Activated T-helper 17 cell treated with anti-CD3 and anti-CD28 coated beads, Interleukin-2, amount 50 U/mL, for 72 hours (primary cell): ENCODE results near the gene DCDC2. TPM values are rescaled to one million over a fixed set of nuclear protein-coding genes. Genes with fewer than 3 reads are reported as not detected.
"Not testable (repeated sequence)": the region's sequence is repeated elsewhere in the genome, so short reads cannot be mapped to it uniquely, and the experiment has no call there.

Source experiments
- ATAC-seq: fragments of 150-1000 bp; cut with Tn5 transposase; replicated peaks from 2 replicates; pipeline ENCODE4 v1.10.0; 2021; ENCODE audit warnings: mild to moderate bottlenecking, moderate library complexity
- H3K27ac Mint-ChIP-seq: one replicate; pipeline ENCODE4 v1.8.0; 2022; ENCODE audit warnings: mixed read lengths
- H3K27me3 Mint-ChIP-seq: one replicate; pipeline ENCODE4 v1.8.0; 2022; ENCODE audit warnings: mixed read lengths
- H3K36me3 Mint-ChIP-seq: one replicate; pipeline ENCODE4 v1.8.0; 2022; ENCODE audit warnings: low read depth, mild to moderate bottlenecking, mixed read lengths
- H3K4me1 Mint-ChIP-seq: one replicate; pipeline ENCODE4 v1.8.0; 2022; ENCODE audit warnings: mixed read lengths
- H3K4me3 Mint-ChIP-seq: one replicate; pipeline ENCODE4 v1.8.0; 2022; ENCODE audit warnings: mild to moderate bottlenecking, mixed read lengths
- H3K9me3 Mint-ChIP-seq: one replicate; pipeline ENCODE4 v1.8.0; 2022; ENCODE audit warnings: mixed read lengths
- total RNA-seq, 2 donors: library from RNA; stranded (reverse); gene quantifications; one replicate each; pipeline ENCODE4 v1.2.3, GENCODE V29; 2022

DCDC2 gene
- total RNA-seq, 2 donors from 2014 or later = 0.11 TPM; not detected in 1

- ATAC-seq = no peak
- peaks cover 10% of the 10 kb centered on the region for H3K27me3 Mint-ChIP-seq
- H3K4me3 Mint-ChIP-seq = no peak overlapping the region
- no peak overlapping the region for H3K27ac Mint-ChIP-seq
- no peaks in the 10 kb centered on the region for H3K4me1 Mint-ChIP-seq
- no peaks in the 10 kb centered on the region for H3K36me3 Mint-ChIP-seq
- H3K9me3 Mint-ChIP-seq = no peaks in the 10 kb centered on the region
Observed at GRCh38 chr6:24387818-24388217, 30.0 kb upstream of the DCDC2 start.

GRCh38 chr6:24385536-24386269 lies 27.8 kb upstream of the DCDC2 start:
- ATAC-seq = no peak
- Mint-ChIP-seq H3K4me3 (no peak overlapping the region), H3K9me3 (no peaks in the 10 kb centered on the region), H3K36me3 (no peaks in the 10 kb centered on the region), H3K4me1 (no peaks in the 10 kb centered on the region), H3K27me3 (peaks cover 10% of the 10 kb centered on the region), H3K27ac (no peak overlapping the region)

GRCh38 chr6:24384369-24385130 lies 26.7 kb upstream of the DCDC2 start:
- not testable (repeated sequence) for H3K27ac Mint-ChIP-seq, H3K36me3 Mint-ChIP-seq, ATAC-seq, H3K4me1 Mint-ChIP-seq, H3K9me3 Mint-ChIP-seq, H3K4me3 Mint-ChIP-seq, H3K27me3 Mint-ChIP-seq

- not testable (repeated sequence) for ATAC-seq
Observed at GRCh38 chr6:24382891-24383494, 25.1 kb upstream of the DCDC2 start.

GRCh38 chr6:24382220-24382540 lies 24.3 kb upstream of the DCDC2 start:
- Mint-ChIP-seq H3K36me3 (no peaks in the 10 kb centered on the region), H3K9me3 (no peaks in the 10 kb centered on the region), H3K4me3 (no peak overlapping the region), H3K27me3 (peaks cover 6% of the 10 kb centered on the region), H3K4me1 (no peaks in the 10 kb centered on the region), H3K27ac (no peak overlapping the region)
- no peak for ATAC-seq

More at GRCh38 chr6:24382891-24383494, 25.1 kb upstream of the DCDC2 start:
- H3K4me1 Mint-ChIP-seq, H3K36me3 Mint-ChIP-seq, H3K27ac Mint-ChIP-seq, H3K27me3 Mint-ChIP-seq, H3K9me3 Mint-ChIP-seq, H3K4me3 Mint-ChIP-seq: not testable (repeated sequence)

GRCh38 chr6:24381476-24382219 lies 23.8 kb upstream of the DCDC2 start:
- Mint-ChIP-seq H3K9me3 (no peaks in the 10 kb centered on the region), H3K4me3 (no peak overlapping the region), H3K4me1 (no peaks in the 10 kb centered on the region), H3K27me3 (peaks cover 6% of the 10 kb centered on the region), H3K27ac (no peak overlapping the region), H3K36me3 (no peaks in the 10 kb centered on the region)
- no peak for ATAC-seq

- no peaks in the 10 kb centered on the region for H3K4me1 Mint-ChIP-seq
- no peaks in the 10 kb centered on the region for H3K36me3 Mint-ChIP-seq
- H3K4me3 Mint-ChIP-seq = no peak overlapping the region
- no peak overlapping the region for H3K27ac Mint-ChIP-seq
- H3K27me3 Mint-ChIP-seq = peaks cover 6% of the 10 kb centered on the region
- ATAC-seq = no peak
- no peaks in the 10 kb centered on the region for H3K9me3 Mint-ChIP-seq
Observed at GRCh38 chr6:24378473-24379097, 20.7 kb upstream of the DCDC2 start.

- Mint-ChIP-seq H3K4me3 (no peak overlapping the region), H3K36me3 (no peaks in the 10 kb centered on the region), H3K9me3 (no peaks in the 10 kb centered on the region), H3K27ac (no peak overlapping the region), H3K4me1 (no peaks in the 10 kb centered on the region), H3K27me3 (peaks cover 11% of the 10 kb centered on the region)
- ATAC-seq = no peak
Observed at GRCh38 chr6:24376871-24377270, 19.0 kb upstream of the DCDC2 start.

- Mint-ChIP-seq H3K36me3 (no peaks in the 10 kb centered on the region), H3K4me1 (no peaks in the 10 kb centered on the region), H3K27ac (no peak overlapping the region), H3K27me3 (peaks cover 14% of the 10 kb centered on the region), H3K9me3 (no peaks in the 10 kb centered on the region), H3K4me3 (no peak overlapping the region)
- ATAC-seq = no peak
Observed at GRCh38 chr6:24374612-24375011, 16.8 kb upstream of the DCDC2 start.

GRCh38 chr6:24365103-24365633 lies 7.3 kb upstream of the DCDC2 start:
- not testable (repeated sequence) for H3K9me3 Mint-ChIP-seq, H3K4me3 Mint-ChIP-seq, H3K4me1 Mint-ChIP-seq, ATAC-seq, H3K27ac Mint-ChIP-seq, H3K36me3 Mint-ChIP-seq
- H3K27me3 Mint-ChIP-seq = peaks cover 22% of the 10 kb centered on the region

- H3K9me3 Mint-ChIP-seq, ATAC-seq, H3K4me3 Mint-ChIP-seq, H3K36me3 Mint-ChIP-seq, H3K27ac Mint-ChIP-seq: not testable (repeated sequence)
- H3K27me3 Mint-ChIP-seq = peaks cover 14% of the 10 kb centered on the region
- H3K4me1 Mint-ChIP-seq = peaks cover 18% of the 10 kb centered on the region
Observed at GRCh38 chr6:24362363-24362762, 4.5 kb upstream of the DCDC2 start.

GRCh38 chr6:24359640-24360454 lies 2.0 kb upstream of the DCDC2 start:
- Mint-ChIP-seq H3K4me3 (peak overlapping the region; percentile 65), H3K27ac (peak overlapping the region; percentile 77), H3K36me3 (no peaks in the 10 kb centered on the region), H3K4me1 (peaks cover 18% of the 10 kb centered on the region), H3K27me3 (peaks cover 11% of the 10 kb centered on the region), H3K9me3 (no peaks in the 10 kb centered on the region)
- peak; percentile 87 for ATAC-seq

GRCh38 chr6:24358219-24358821 lies 461 bp upstream of the DCDC2 start:
- H3K27ac Mint-ChIP-seq = no peak overlapping the region
- H3K9me3 Mint-ChIP-seq = no peaks in the 10 kb centered on the region
- ATAC-seq = no peak
- no peaks in the 10 kb centered on the region for H3K36me3 Mint-ChIP-seq
- H3K4me3 Mint-ChIP-seq = peak overlapping the region; percentile 85
- H3K27me3 Mint-ChIP-seq = peaks cover 5% of the 10 kb centered on the region
- peaks cover 18% of the 10 kb centered on the region for H3K4me1 Mint-ChIP-seq
